HL-60 (cell line): ENCODE measurements around the gene BTN2A1.
"Not testable (repeated sequence)": the region's sequence is repeated elsewhere in the genome, so short reads cannot be mapped to it uniquely, and the experiment has no call there.

ENCODE experiments used
- CTCF ChIP-seq: IDR thresholded peaks from one replicate; pipeline ENCODE4 v1.5.1; 2011; ENCODE audit warnings: low read length, control low read depth, inconsistent platforms; ENCODE audit not compliant: insufficient read depth
- POLR2AphosphoS5 ChIP-seq: IDR thresholded peaks from 2 replicates; pipeline ENCODE4 v1.6.1; 2012; ENCODE audit warnings: low read depth
- SPI1 ChIP-seq: IDR thresholded peaks from 2 replicates; pipeline ENCODE4 v1.6.1; 2012; ENCODE audit warnings: low read depth, mild to moderate bottlenecking, borderline replicate concordance

GRCh38 chr6:26461353-26461752, 3.6 kb downstream of the BTN2A1 start:
- TF ChIP-seq CTCF, SPI1, POLR2AphosphoS5: not testable (repeated sequence)
